Suppressor macrophage treated with lipopolysaccharide for 1 hour (primary cell): Measurements from ENCODE around the gene GNAS-AS1.

Source experiments
- DNase-seq, 3 donors: peaks; one replicate each; pipeline ENCODE4 v3.0.0-alpha.2; 2020 to 2022

GNAS-AS1 gene

GRCh38 chr20:58855506-58856389 is 5.0 kb upstream of the GNAS-AS1 start:
- DNase-seq, result no peak

GRCh38 chr20:58854638-58855471 is 4.2 kb upstream of the GNAS-AS1 start:
- DNase-seq, result no peak

GRCh38 chr20:58853976-58854637 is 3.4 kb upstream of the GNAS-AS1 start:
- DNase-seq, result no peak

GRCh38 chr20:58853466-58853865 is 2.8 kb upstream of the GNAS-AS1 start:
- DNase-seq, result no peak

GRCh38 chr20:58852543-58853271 is 2.0 kb upstream of the GNAS-AS1 start, which contains the start of gene GNAS:
TSS of gene GNAS (plus strand) at chr20:58852716.
- DNase-seq, result peak; percentile 66 to 73 (median 67)

- DNase-seq, result no peak
Observed at GRCh38 chr20:58851969-58852458, 1.3 kb upstream of the GNAS-AS1 start.

- DNase-seq, result no peak
Observed at GRCh38 chr20:58851221-58851968, 693 bp upstream of the GNAS-AS1 start.

GRCh38 chr20:58847463-58847862 is 3.2 kb downstream of the GNAS-AS1 start:
- peak; percentile 60 to 69 (median 63) for DNase-seq

GRCh38 chr20:58845706-58846105 is 5.0 kb downstream of the GNAS-AS1 start:
- no peak for DNase-seq

GRCh38 chr20:58843128-58843556 is 7.6 kb downstream of the GNAS-AS1 start:
- DNase-seq, result no peak

GRCh38 chr20:58842276-58842675 is 8.4 kb downstream of the GNAS-AS1 start:
- no peak for DNase-seq

GRCh38 chr20:58841539-58842264 is 9.0 kb downstream of the GNAS-AS1 start:
- no peak for DNase-seq

- no peak for DNase-seq
Observed at GRCh38 chr20:58840816-58841538, 9.7 kb downstream of the GNAS-AS1 start.

GRCh38 chr20:58839991-58840747 is 10.5 kb downstream of the GNAS-AS1 start:
- no peak for DNase-seq

GRCh38 chr20:58839474-58839874 is 11.2 kb downstream of the GNAS-AS1 start:
- DNase-seq, result peak in 2 of 3 donors; percentile 13 to 38

- no peak for DNase-seq
Observed at GRCh38 chr20:58838174-58838573, 12.5 kb downstream of the GNAS-AS1 start.

- DNase-seq, result no peak
Observed at GRCh38 chr20:58837717-58838116, 13.0 kb downstream of the GNAS-AS1 start.

GRCh38 chr20:58836616-58837204 is 14.0 kb downstream of the GNAS-AS1 start:
- no peak for DNase-seq

GRCh38 chr20:58835231-58835630 is 15.5 kb downstream of the GNAS-AS1 start:
- DNase-seq, result no peak
